Stimulated activated CD8-positive, alpha-beta memory T cell treated with anti-CD3 and anti-CD28 coated beads, Interleukin-7, amount 100 ng/mL, for 4 hours (primary cell): ENCODE data around the gene ELOB.

Source experiments
- DNase-seq, 2 donors: peaks; one replicate each; pipeline ENCODE4 v3.0.0-alpha.2; 2020; ENCODE audit warnings: low read depth in 2 of 2

The ELOB gene

GRCh38 chr16:2783581-2784357 is 6.7 kb upstream of the ELOB start:
- no peak for DNase-seq

GRCh38 chr16:2782583-2783351 is 5.7 kb upstream of the ELOB start:
- no peak for DNase-seq

GRCh38 chr16:2779978-2780898 is 3.2 kb upstream of the ELOB start:
- DNase-seq, result no peak

GRCh38 chr16:2779151-2779920 is 2.3 kb upstream of the ELOB start:
- DNase-seq, result no peak

- no peak for DNase-seq
Measured at GRCh38 chr16:2778630-2778958, 1.5 kb upstream of the ELOB start.

GRCh38 chr16:2777903-2778629 is 986 bp upstream of the ELOB start:
- peak in 1 of 2 donors; percentile 24 for DNase-seq

GRCh38 chr16:2776500-2777139 is 460 bp downstream of the ELOB start:
- DNase-seq, result peak in 1 of 2 donors; percentile 15

GRCh38 chr16:2775765-2776499 is 1.1 kb downstream of the ELOB start:
- DNase-seq, result no peak

- no peak for DNase-seq
Measured at GRCh38 chr16:2775131-2775716, 1.9 kb downstream of the ELOB start.

GRCh38 chr16:2774161-2774891 is 2.8 kb downstream of the ELOB start:
- no peak for DNase-seq

- DNase-seq, result no peak
Measured at GRCh38 chr16:2773188-2773968, 3.7 kb downstream of the ELOB start.

- DNase-seq, result no peak
Measured at GRCh38 chr16:2771496-2772402, 5.3 kb downstream of the ELOB start.

GRCh38 chr16:2770057-2770951 is 6.8 kb downstream of the ELOB start:
- DNase-seq, result no peak

- DNase-seq, result no peak
Measured at GRCh38 chr16:2769675-2770056, 7.4 kb downstream of the ELOB start.

GRCh38 chr16:2769100-2769529 is 8.0 kb downstream of the ELOB start:
- DNase-seq, result no peak
